Peyer's patch (tissue), 4 donors: ENCODE data around the gene FERMT2. TPM values are rescaled to one million over a fixed set of nuclear protein-coding genes. Genes with fewer than 3 reads are reported as not detected.

Source experiments
- DNase-seq, 3 donors: peaks; one replicate each; pipeline ENCODE4 v3.0.0-alpha.2; 2017 to 2019
- H3K27ac ChIP-seq, 4 donors: fragments of 200-600 bp; sonication (generic); one replicate each; pipeline ENCODE4 v1.5.1; 2016 to 2019
- H3K27me3 ChIP-seq, 2 donors: fragments of 200-600 bp; sonication (generic); one replicate each; pipeline ENCODE4 v1.5.1; 2019
- H3K36me3 ChIP-seq, 3 donors: fragments of 200-600 bp; sonication (generic); one replicate each; pipeline ENCODE4 v1.5.1; 2016 to 2019
- H3K4me1 ChIP-seq, 4 donors: fragments of 200-600 bp; sonication (generic); one replicate each; pipeline ENCODE4 v1.5.1; 2016 to 2019
- H3K4me3 ChIP-seq, 4 donors: fragments of 200-600 bp; sonication (generic); 1 replicate in 3 of 4; 2 replicates in 1 of 4; pipeline ENCODE4 v1.5.1; 2016 to 2019; ENCODE audit warnings: mild to moderate bottlenecking in 1 of 4
- H3K9me3 ChIP-seq, 4 donors: fragments of 200-600 bp; sonication (generic); one replicate each; pipeline ENCODE4 v1.5.1; 2016 to 2019; ENCODE audit warnings: mild to moderate bottlenecking in 1 of 4
- POLR2A ChIP-seq, 2 donors: fragments of 450-650 bp; IDR thresholded peaks; one replicate each; pipeline ENCODE4 v1.5.1; 2017; ENCODE audit warnings: antibody characterized with exemption in 2 of 2, mild to moderate bottlenecking in 2 of 2, moderate library complexity in 2 of 2
- total RNA-seq, 4 donors: library from RNA; depleted of rRNA; stranded (reverse); fragments of >200 nt; gene quantifications; one replicate each; pipeline ENCODE4 v1.1.0, GENCODE V29; 2016
- TF ChIP-seq, protein P1 (sequence below), 6 experiments: fragments of 450-650 bp in 4 of 6; fragments of 200-600 bp in 2 of 6; sonication (generic) in 1 of 6; IDR thresholded peaks; one replicate each; pipeline ENCODE4 v1.5.1; 2017 to 2019; ENCODE audit warnings: antibody characterized with exemption in 6 of 6, mild to moderate bottlenecking in 3 of 6, moderate library complexity in 1 of 6

The FERMT2 gene, protein sequence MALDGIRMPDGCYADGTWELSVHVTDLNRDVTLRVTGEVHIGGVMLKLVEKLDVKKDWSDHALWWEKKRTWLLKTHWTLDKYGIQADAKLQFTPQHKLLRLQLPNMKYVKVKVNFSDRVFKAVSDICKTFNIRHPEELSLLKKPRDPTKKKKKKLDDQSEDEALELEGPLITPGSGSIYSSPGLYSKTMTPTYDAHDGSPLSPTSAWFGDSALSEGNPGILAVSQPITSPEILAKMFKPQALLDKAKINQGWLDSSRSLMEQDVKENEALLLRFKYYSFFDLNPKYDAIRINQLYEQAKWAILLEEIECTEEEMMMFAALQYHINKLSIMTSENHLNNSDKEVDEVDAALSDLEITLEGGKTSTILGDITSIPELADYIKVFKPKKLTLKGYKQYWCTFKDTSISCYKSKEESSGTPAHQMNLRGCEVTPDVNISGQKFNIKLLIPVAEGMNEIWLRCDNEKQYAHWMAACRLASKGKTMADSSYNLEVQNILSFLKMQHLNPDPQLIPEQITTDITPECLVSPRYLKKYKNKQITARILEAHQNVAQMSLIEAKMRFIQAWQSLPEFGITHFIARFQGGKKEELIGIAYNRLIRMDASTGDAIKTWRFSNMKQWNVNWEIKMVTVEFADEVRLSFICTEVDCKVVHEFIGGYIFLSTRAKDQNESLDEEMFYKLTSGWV
- total RNA-seq: 10 to 100 TPM in 3 of 4 donors, 1 to 10 TPM in 1; 10.0 to 59.4 (median 12.4) TPM

DNA sequence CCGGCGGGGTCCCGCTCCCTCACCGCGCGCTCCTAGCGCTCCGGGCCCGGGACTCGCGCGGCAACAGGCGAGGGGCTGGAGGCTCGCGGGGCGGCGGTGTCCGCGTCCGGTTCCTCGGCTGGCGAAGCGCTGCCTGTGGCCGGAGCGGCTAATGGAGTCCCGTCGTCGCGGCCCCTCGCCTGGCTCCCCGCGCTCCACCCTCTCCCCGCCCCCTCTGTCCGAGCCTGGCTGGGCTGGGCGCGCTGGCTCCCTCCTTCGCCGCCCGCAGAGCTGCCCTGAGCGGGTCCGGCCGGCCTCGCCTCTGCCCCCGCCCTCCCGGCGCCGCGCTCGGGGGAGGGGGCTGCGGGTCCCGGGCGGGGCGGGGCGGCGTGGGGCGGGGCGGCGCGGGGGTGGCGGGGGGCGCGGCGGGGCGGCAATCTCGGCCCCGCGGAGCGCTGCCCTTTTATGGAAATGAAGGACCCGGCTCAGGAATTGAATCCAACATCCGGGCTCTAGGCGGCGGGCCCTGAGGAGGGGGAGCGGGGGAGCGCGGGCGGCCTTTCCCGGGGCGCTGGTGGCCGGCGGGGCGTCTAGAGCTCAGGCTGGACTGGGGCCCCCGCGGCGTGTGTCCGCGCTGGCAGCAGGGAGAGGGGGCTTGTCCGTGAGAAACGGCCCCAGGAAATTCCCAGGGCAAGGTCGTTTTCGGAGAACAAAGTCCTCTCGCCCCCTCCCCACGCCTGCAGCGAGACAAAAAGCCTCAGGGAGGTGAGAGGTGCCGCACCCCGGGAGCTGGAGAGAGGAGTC lies at the start of gene FERMT2:
FERMT2 (minus strand) TSS at position 153 of the 783 bp plus-strand sequence. CDS start 482 bp downstream, outside the sequence.
- peak within 1 kb of the TSS; percentile 59 to 85 (median 66) for H3K4me3 ChIP-seq
- DNase-seq: peak; percentile 29 to 74 (median 72)
- peaks cover 0 to 9% (median 0%) of the 10 kb centered on the region in 4 donors for H3K4me1 ChIP-seq
- H3K27me3 ChIP-seq: no peaks in the 10 kb centered on the region
- TF ChIP-seq, protein P1, sequence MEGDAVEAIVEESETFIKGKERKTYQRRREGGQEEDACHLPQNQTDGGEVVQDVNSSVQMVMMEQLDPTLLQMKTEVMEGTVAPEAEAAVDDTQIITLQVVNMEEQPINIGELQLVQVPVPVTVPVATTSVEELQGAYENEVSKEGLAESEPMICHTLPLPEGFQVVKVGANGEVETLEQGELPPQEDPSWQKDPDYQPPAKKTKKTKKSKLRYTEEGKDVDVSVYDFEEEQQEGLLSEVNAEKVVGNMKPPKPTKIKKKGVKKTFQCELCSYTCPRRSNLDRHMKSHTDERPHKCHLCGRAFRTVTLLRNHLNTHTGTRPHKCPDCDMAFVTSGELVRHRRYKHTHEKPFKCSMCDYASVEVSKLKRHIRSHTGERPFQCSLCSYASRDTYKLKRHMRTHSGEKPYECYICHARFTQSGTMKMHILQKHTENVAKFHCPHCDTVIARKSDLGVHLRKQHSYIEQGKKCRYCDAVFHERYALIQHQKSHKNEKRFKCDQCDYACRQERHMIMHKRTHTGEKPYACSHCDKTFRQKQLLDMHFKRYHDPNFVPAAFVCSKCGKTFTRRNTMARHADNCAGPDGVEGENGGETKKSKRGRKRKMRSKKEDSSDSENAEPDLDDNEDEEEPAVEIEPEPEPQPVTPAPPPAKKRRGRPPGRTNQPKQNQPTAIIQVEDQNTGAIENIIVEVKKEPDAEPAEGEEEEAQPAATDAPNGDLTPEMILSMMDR (IDR thresholded peaks at IDR 0.05): peak in 1 of 6 experiments; percentile 11
- peak in 1 of 2 donors; percentile 12 for TF ChIP-seq POLR2A (IDR thresholded peaks at IDR 0.05)
- no peaks in the 10 kb centered on the region for H3K9me3 ChIP-seq
- H3K27ac ChIP-seq: peak within 1 kb of the TSS; percentile 77 to 98 (median 84)
- H3K36me3 ChIP-seq: no peaks in the 10 kb centered on the region

DNA sequence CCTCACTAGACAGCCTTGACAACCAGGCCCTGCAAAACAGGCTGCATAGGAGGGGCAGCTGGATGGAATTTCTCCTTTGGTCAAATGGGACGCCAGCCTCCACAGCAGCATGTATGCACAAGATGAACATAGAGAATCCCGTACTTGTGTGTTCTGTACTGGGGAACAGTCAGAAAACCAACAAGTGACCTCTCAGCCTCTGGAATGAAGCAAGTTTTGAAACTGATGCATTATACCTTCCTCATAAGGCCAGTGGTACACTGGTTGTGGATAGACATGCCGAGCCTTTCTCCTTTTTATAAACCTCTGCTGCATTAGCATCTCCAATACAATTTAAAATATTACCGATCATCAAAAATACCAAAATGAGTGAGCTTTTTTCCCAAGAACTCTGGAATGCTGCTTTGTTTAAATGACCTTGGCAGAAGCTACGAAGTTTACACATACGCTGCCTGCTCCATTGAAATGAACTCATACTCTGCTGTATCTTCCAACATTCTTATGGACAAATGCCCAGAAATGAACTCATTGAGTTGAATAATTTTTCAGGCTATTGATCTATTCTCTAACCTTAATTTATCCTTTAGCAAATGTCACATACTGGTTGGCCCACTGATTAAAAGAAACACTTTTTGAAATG lies 47.6 kb upstream of the FERMT2 start:
- DNase-seq: no peak

DNA sequence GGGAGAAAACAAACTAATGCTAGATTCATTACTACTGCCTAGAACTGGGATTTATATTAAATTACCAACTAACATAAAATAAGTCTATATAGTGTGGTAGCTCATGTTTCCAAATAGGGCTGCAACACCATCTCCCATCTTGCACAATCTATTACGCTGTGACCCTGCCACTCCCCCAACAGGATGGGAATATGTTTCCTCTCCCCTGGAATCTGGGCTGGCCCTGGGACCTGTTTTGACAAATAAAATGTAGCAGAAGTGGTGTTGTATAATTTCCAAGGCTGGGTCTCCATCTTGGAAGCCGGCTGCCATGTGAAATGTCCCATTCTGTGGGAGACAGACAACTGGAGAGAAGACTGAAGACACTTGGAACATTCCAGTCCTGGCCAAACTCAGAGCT lies 45.6 kb upstream of the FERMT2 start:
- TF ChIP-seq, protein P1 (IDR thresholded peaks at IDR 0.05): no peak
- TF ChIP-seq POLR2A (IDR thresholded peaks at IDR 0.05): no peak
- DNase-seq: no peak

More for the DNA sequence above, 47.6 kb upstream of the FERMT2 start:
- no peak overlapping the region for H3K4me3 ChIP-seq
- H3K36me3 ChIP-seq: no peaks in the 10 kb centered on the region
- no peak for TF ChIP-seq POLR2A (IDR thresholded peaks at IDR 0.05)
- TF ChIP-seq, protein P1 (IDR thresholded peaks at IDR 0.05): no peak
- no peaks in the 10 kb centered on the region for H3K27me3 ChIP-seq
- H3K4me1 ChIP-seq: no peaks in the 10 kb centered on the region
- peak overlapping the region in 2 of 4 donors; percentile 30 to 53 for H3K27ac ChIP-seq
- H3K9me3 ChIP-seq: no peaks in the 10 kb centered on the region

DNA sequence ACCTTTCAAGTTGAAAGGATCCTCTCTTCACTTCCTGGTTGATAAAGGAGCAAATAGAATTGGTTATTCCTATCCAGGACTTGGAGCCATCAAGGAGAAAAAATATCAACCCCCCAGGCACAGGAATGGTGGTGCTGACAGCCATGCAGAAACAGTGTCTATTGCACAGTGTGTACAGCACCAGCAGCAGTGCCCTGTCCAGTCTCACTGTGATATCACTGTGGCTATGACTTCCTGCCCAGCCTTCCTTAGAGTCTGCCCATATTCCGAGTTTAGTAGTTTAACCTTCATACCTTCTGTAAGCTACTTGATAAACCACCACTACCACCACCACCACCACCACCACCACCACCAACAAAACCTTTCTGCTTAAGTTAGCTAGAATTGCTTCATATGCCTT lies 45.1 kb upstream of the FERMT2 start:
- TF ChIP-seq, protein P1 (IDR thresholded peaks at IDR 0.05): no peak
- no peak overlapping the region for H3K27ac ChIP-seq
- no peaks in the 10 kb centered on the region for H3K4me1 ChIP-seq
- no peaks in the 10 kb centered on the region for H3K9me3 ChIP-seq
- no peaks in the 10 kb centered on the region for H3K27me3 ChIP-seq
- H3K4me3 ChIP-seq: no peak overlapping the region
- H3K36me3 ChIP-seq: no peaks in the 10 kb centered on the region
- DNase-seq: no peak

More for the DNA sequence above, 45.6 kb upstream of the FERMT2 start:
- Histone ChIP-seq H3K9me3 (no peaks in the 10 kb centered on the region), H3K4me3 (no peak overlapping the region), H3K27ac (no peak overlapping the region), H3K36me3 (no peaks in the 10 kb centered on the region), H3K4me1 (no peaks in the 10 kb centered on the region), H3K27me3 (no peaks in the 10 kb centered on the region)
